ENCODE measurements around the gene KIAA0825.

GRCh38 chr5:94103514-94104245, 514.7 kb downstream of the KIAA0825 start:
- TF ChIP-seq CTCF (conservative IDR thresholded peaks at IDR 0.05) (no peak), EZH2 (IDR thresholded peaks at IDR 0.05; ENCODE audit: low read depth) (no peak)
